ENCODE measurements around the gene LRRTM4. TPM values are rescaled to one million over a fixed set of nuclear protein-coding genes. Genes with fewer than 3 reads are reported as not detected.
A peak's percentile ranks its signal among the peaks of the same experiment; 100 is the strongest.
"Not testable (repeated sequence)": the region's sequence is repeated elsewhere in the genome, so short reads cannot be mapped to it uniquely, and the experiment has no call there.

Gene LRRTM4
- total RNA-seq, 1 donor from 2014 or later = 0.41 TPM

- Histone ChIP-seq H3K36me3 (no peaks in the 10 kb centered on the region), H3K4me3 (no peak overlapping the region), H3K27me3 (no peaks in the 10 kb centered on the region), H3K27ac (no peak overlapping the region), H3K9me3 (no peaks in the 10 kb centered on the region), H3K4me1 (no peaks in the 10 kb centered on the region)
- intact Hi-C loops (cut with DNase I) = no loop called here
- ATAC-seq (no peak), DNase-seq (no peak)
- TF ChIP-seq CTCF (IDR thresholded peaks at IDR 0.05) = no peak
Measured at GRCh38 chr2:76711490-76711889, 810.7 kb downstream of the LRRTM4 start.

- no peaks in the 10 kb centered on the region for H3K9me3 ChIP-seq
- no peaks in the 10 kb centered on the region for H3K27me3 ChIP-seq
- no peaks in the 10 kb centered on the region for H3K36me3 ChIP-seq
- no peak overlapping the region for H3K27ac ChIP-seq
- no peak overlapping the region for H3K4me3 ChIP-seq
- no peak for ATAC-seq
- no peak for DNase-seq
- H3K4me1 ChIP-seq = no peaks in the 10 kb centered on the region
- no peak for TF ChIP-seq CTCF (IDR thresholded peaks at IDR 0.05)
- intact Hi-C loops (cut with DNase I) = no loop called here
Measured at GRCh38 chr2:76700894-76701293, 821.3 kb downstream of the LRRTM4 start.

GRCh38 chr2:76697998-76698713 is 824.0 kb downstream of the LRRTM4 start:
- intact Hi-C loops (cut with DNase I); H3K27me3 ChIP-seq; H3K36me3 ChIP-seq; H3K27ac ChIP-seq; DNase-seq; H3K4me3 ChIP-seq; H3K9me3 ChIP-seq; H3K4me1 ChIP-seq: not testable (repeated sequence)
- ATAC-seq = peak; percentile 29

All from upper lobe of right lung (tissue), 1 donor.